Measurements from ENCODE around the gene TNRC18. TPM values are rescaled to one million over a fixed set of nuclear protein-coding genes. Genes with fewer than 3 reads are reported as not detected.
A peak's percentile ranks its signal among the peaks of the same experiment; 100 is the strongest.

The TNRC18 gene
- total and polyA plus RNA-seq, 9 of the 15 experiments (the other 6 are each of a cell fraction or from before 2014, with no cell fraction given) = 0.03 to 43.2 (median 18.0) TPM

DNA sequence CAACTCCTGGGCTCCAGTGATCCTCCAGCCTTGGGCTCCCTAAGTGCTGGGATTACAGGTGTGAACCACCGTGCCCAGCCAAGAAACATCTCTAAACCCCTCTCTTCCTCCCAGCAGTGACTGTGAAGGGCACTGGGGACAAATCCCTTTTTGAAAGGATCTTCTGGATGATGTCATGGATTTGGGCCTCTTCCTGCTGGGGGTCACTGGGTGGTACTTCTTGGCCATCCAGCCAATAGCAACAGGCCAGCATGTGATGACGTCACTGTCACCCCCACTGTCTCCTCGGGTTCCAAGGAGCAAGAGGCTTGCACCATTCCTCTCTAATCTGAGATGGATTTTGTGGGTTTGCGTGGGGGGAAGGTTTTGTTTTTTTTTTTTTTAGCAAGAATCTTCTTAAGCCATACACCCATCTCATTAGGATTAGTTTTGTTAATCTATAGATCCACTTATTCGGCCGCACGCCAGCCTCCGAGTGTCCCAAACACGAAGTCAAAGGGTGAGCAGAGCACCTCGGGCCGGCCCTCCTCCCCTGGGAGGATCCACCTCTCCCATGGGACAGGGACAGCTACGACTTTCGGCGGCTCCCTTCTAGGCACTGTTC, 29.4 kb upstream of the TNRC18 start (continued):
- TF ChIP-seq, protein P1, sequence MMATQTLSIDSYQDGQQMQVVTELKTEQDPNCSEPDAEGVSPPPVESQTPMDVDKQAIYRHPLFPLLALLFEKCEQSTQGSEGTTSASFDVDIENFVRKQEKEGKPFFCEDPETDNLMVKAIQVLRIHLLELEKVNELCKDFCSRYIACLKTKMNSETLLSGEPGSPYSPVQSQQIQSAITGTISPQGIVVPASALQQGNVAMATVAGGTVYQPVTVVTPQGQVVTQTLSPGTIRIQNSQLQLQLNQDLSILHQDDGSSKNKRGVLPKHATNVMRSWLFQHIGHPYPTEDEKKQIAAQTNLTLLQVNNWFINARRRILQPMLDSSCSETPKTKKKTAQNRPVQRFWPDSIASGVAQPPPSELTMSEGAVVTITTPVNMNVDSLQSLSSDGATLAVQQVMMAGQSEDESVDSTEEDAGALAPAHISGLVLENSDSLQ (IDR thresholded peaks at IDR 0.05) = no peak; the same call in 1 of the 2 replicates
- TF ChIP-seq, protein P2, sequence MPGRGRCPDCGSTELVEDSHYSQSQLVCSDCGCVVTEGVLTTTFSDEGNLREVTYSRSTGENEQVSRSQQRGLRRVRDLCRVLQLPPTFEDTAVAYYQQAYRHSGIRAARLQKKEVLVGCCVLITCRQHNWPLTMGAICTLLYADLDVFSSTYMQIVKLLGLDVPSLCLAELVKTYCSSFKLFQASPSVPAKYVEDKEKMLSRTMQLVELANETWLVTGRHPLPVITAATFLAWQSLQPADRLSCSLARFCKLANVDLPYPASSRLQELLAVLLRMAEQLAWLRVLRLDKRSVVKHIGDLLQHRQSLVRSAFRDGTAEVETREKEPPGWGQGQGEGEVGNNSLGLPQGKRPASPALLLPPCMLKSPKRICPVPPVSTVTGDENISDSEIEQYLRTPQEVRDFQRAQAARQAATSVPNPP (IDR thresholded peaks at IDR 0.05; ENCODE audit: borderline replicate concordance, insufficient read depth, insufficient read length) = no peak
- TF ChIP-seq KDM5B (IDR thresholded peaks at IDR 0.05; ENCODE audit: insufficient replicate concordance, low read depth, low read length) (no peak), SMAD4 (CRISPR knock-in tag; conservative IDR thresholded peaks at IDR 0.05) (0 out of 2 replicates have a peak, but pooled peaks have one; percentile 48), SRSF1 (IDR thresholded peaks at IDR 0.05; ENCODE audit: low read depth, low read length) (no peak), ZBTB7A (IDR thresholded peaks at IDR 0.05; ENCODE audit: borderline replicate concordance, control insufficient read depth, low read depth, low read length) (no peak), ARHGAP35 (IDR thresholded peaks at IDR 0.05; ENCODE audit: partially characterized antibody) (no peak), TFAM (CRISPR knock-in tag; conservative IDR thresholded peaks at IDR 0.05) (no peak), ZNF699 (CRISPR knock-in tag; IDR thresholded peaks at IDR 0.05; ENCODE audit: insufficient replicate concordance) (no peak), HMG20B (CRISPR knock-in tag; IDR thresholded peaks at IDR 0.05) (no peak), ESRRA (IDR thresholded peaks at IDR 0.05; ENCODE audit: borderline replicate concordance, low read depth) (peak; percentile 95), KDM4B (IDR thresholded peaks at IDR 0.05; ENCODE audit: borderline replicate concordance in 2 of 2, low read depth in 1 of 2) (no peak), HDAC3 (IDR thresholded peaks at IDR 0.05; ENCODE audit: borderline replicate concordance, partially characterized antibody) (peak; percentile 11), SAP30 (IDR thresholded peaks at IDR 0.05; ENCODE audit: borderline replicate concordance, insufficient read depth, low read depth, low read length, poor library complexity, severe bottlenecking) (no peak), MTA3 (IDR thresholded peaks at IDR 0.05; ENCODE audit: borderline replicate concordance) (peak; percentile 75), HDAC6 (IDR thresholded peaks at IDR 0.05; ENCODE audit: low read depth, low read length) (no peak), CREM (IDR thresholded peaks at IDR 0.05; ENCODE audit: low read depth) (peak; percentile 96), ZNF311 (CRISPR knock-in tag; IDR thresholded peaks at IDR 0.05) (no peak; the same call in 1 of the 2 replicates)
- TF ChIP-seq, protein P3, sequence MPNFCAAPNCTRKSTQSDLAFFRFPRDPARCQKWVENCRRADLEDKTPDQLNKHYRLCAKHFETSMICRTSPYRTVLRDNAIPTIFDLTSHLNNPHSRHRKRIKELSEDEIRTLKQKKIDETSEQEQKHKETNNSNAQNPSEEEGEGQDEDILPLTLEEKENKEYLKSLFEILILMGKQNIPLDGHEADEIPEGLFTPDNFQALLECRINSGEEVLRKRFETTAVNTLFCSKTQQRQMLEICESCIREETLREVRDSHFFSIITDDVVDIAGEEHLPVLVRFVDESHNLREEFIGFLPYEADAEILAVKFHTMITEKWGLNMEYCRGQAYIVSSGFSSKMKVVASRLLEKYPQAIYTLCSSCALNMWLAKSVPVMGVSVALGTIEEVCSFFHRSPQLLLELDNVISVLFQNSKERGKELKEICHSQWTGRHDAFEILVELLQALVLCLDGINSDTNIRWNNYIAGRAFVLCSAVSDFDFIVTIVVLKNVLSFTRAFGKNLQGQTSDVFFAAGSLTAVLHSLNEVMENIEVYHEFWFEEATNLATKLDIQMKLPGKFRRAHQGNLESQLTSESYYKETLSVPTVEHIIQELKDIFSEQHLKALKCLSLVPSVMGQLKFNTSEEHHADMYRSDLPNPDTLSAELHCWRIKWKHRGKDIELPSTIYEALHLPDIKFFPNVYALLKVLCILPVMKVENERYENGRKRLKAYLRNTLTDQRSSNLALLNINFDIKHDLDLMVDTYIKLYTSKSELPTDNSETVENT (CRISPR knock-in tag; IDR thresholded peaks at IDR 0.05) = no peak
- TF ChIP-seq, protein P4, sequence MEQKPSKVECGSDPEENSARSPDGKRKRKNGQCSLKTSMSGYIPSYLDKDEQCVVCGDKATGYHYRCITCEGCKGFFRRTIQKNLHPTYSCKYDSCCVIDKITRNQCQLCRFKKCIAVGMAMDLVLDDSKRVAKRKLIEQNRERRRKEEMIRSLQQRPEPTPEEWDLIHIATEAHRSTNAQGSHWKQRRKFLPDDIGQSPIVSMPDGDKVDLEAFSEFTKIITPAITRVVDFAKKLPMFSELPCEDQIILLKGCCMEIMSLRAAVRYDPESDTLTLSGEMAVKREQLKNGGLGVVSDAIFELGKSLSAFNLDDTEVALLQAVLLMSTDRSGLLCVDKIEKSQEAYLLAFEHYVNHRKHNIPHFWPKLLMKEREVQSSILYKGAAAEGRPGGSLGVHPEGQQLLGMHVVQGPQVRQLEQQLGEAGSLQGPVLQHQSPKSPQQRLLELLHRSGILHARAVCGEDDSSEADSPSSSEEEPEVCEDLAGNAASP (IDR thresholded peaks at IDR 0.05) = no peak
